ENCODE results near the gene NDE1. TPM values are rescaled to one million over a fixed set of nuclear protein-coding genes. Genes with fewer than 3 reads are reported as not detected.

The NDE1 gene
- total RNA-seq, 1 experiment from 2014 or later: 162 TPM

DNA sequence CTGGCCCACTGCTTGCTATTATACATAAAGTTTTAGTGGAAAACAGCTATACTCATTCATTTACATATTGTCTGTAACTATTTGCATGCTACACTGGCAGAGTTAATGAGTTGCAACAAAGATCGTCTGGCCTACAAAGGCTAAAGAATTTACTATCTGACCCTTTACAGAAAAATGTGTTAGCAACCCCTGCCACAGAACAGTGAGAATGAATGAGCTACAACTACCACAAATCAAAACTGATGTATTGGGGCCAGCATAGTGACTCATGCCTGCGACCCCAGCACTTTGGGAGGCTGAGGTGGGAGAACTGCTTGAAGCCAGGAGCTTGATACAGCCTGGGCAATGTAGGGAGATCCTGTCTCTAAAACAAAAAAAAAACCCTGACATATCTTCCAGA, 114.1 kb downstream of the NDE1 start:
- POLR2A ChIA-PET: no interaction called here
- Mint-ChIP-seq H3K9me3 (ENCODE audit: unreplicated experiment) (no peaks in the 10 kb centered on the region), H3K36me3 (ENCODE audit: insufficient read depth, unreplicated experiment) (no peaks in the 10 kb centered on the region), H3K4me1 (ENCODE audit: insufficient read depth, unreplicated experiment) (no peaks in the 10 kb centered on the region), H3K4me3 (ENCODE audit: unreplicated experiment) (no peak overlapping the region), H3K27ac (ENCODE audit: low read depth, unreplicated experiment) (no peak overlapping the region), H3K27me3 (ENCODE audit: insufficient read depth, unreplicated experiment) (peaks cover 43% of the 10 kb centered on the region)
- no TSS peak for BruUV-seq (replicated peaks)
- CTCF ChIA-PET: interaction anchor here (0.6 to 4.5 kb wide), 8 partner anchors 9 to 396 kb away, joined by 3 to 25 read pairs (median 4); no protein-coding TSS in a partner anchor
- no peak for DNase-seq (ENCODE audit: unreplicated experiment)
- no peak for TF ChIP-seq CTCF (IDR thresholded peaks at IDR 0.05; ENCODE audit: unreplicated experiment)
- intact Hi-C loops (cut with micrococcal nuclease): no loop called here

DNA sequence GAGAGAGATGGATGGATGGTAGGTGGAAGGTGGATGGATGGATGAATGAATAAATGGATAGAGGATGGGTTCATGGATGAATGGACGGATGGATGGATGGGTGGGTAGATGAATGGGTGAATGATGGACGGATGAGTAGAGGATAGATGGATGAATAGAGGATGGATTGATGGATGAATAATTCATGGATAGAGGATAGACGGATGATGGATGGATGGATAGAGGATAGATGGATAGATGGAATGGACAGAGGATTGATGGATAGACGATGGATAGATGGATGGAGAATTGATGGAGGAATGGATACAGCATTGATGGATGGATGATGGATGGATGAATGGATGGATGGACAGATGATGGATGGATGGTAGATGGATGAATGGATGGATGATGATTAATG, 115.1 kb downstream of the NDE1 start:
- intact Hi-C loops (cut with micrococcal nuclease): no loop called here

DNA sequence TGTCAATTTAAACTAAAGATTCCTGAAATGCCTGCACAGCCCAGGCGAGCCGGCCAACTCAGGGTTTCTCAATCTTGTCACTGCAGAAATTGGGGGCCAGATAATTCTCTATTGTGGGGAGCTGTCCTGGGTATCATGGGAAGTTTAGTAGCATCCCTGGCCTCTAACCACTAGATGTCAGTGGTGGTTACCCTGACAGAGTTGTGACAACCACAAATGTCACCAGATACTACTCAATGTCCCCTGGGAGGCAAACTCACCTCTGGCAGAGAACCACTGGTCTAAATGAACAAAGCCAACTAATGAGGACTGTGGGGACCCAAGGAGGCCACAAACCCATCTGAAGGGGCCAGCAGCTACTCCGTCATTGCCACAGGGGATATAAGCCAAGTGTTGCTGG, 115.8 kb downstream of the NDE1 start:
- ChIA-PET CTCF (interaction anchor here (0.5 to 4.5 kb wide), 28 partner anchors 10 to 427 kb away, joined by 3 to 25 read pairs (median 4); no protein-coding TSS in a partner anchor), POLR2A (interaction anchor here (1.2 kb wide), 1 partner anchor 54 kb away, joined by 4 read pairs; no protein-coding TSS in a partner anchor)
- peak; percentile 49 for DNase-seq (ENCODE audit: unreplicated experiment)
- H3K27me3 Mint-ChIP-seq (ENCODE audit: insufficient read depth, unreplicated experiment): peaks cover 34% of the 10 kb centered on the region
- BruUV-seq (replicated peaks): no TSS peak
- H3K9me3 Mint-ChIP-seq (ENCODE audit: unreplicated experiment): no peaks in the 10 kb centered on the region
- no peaks in the 10 kb centered on the region for H3K36me3 Mint-ChIP-seq (ENCODE audit: insufficient read depth, unreplicated experiment)
- peak; percentile 68 for TF ChIP-seq CTCF (IDR thresholded peaks at IDR 0.05; ENCODE audit: unreplicated experiment)
- H3K4me3 Mint-ChIP-seq (ENCODE audit: unreplicated experiment): no peak overlapping the region
- no peaks in the 10 kb centered on the region for H3K4me1 Mint-ChIP-seq (ENCODE audit: insufficient read depth, unreplicated experiment)
- H3K27ac Mint-ChIP-seq (ENCODE audit: low read depth, unreplicated experiment): no peak overlapping the region
- intact Hi-C loops (cut with micrococcal nuclease): loop anchor here (1.0 to 2.0 kb wide), 3 partner anchors 55 to 429 kb away; no protein-coding TSS in a partner anchor

More for the DNA sequence above, 115.1 kb downstream of the NDE1 start:
- BruUV-seq (replicated peaks): no TSS peak
- H3K9me3 Mint-ChIP-seq (ENCODE audit: unreplicated experiment): no peaks in the 10 kb centered on the region
- no peaks in the 10 kb centered on the region for H3K4me1 Mint-ChIP-seq (ENCODE audit: insufficient read depth, unreplicated experiment)
- H3K4me3 Mint-ChIP-seq (ENCODE audit: unreplicated experiment): no peak overlapping the region
- H3K36me3 Mint-ChIP-seq (ENCODE audit: insufficient read depth, unreplicated experiment): no peaks in the 10 kb centered on the region
- no peak overlapping the region for H3K27ac Mint-ChIP-seq (ENCODE audit: low read depth, unreplicated experiment)
- CTCF ChIA-PET: interaction anchor here (0.5 to 4.5 kb wide), 21 partner anchors 10 to 427 kb away, joined by 3 to 25 read pairs (median 4); no protein-coding TSS in a partner anchor
- DNase-seq (ENCODE audit: unreplicated experiment): no peak
- TF ChIP-seq CTCF (IDR thresholded peaks at IDR 0.05; ENCODE audit: unreplicated experiment): no peak
- H3K27me3 Mint-ChIP-seq (ENCODE audit: insufficient read depth, unreplicated experiment): peaks cover 33% of the 10 kb centered on the region
- POLR2A ChIA-PET: no interaction called here

DNA sequence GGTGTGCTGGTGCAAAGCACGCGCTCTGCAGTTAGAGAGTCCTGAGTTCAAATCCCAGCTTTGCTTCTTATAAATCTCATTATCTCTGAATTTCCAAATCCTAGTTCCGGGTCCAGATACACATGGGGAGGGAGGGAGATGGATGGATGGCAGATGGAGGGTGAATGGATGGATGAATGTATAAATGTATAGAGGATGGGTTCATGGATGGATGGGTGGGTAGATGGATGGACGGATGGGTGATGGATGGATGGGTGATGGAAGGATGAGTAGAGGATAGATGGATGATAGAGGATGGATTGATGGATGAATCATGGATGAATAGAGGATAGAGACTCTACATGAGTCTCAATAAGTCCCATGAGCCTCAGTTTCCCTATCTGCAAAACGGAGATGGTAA, 116.9 kb downstream of the NDE1 start:
- ChIA-PET POLR2A (no interaction called here), CTCF (interaction anchor here (0.6 to 4.5 kb wide), 19 partner anchors 9 to 417 kb away, joined by 3 to 25 read pairs (median 5); no protein-coding TSS in a partner anchor)
- no peak for DNase-seq (ENCODE audit: unreplicated experiment)
- Mint-ChIP-seq H3K27me3 (ENCODE audit: insufficient read depth, unreplicated experiment) (peaks cover 36% of the 10 kb centered on the region), H3K9me3 (ENCODE audit: unreplicated experiment) (no peaks in the 10 kb centered on the region), H3K27ac (ENCODE audit: low read depth, unreplicated experiment) (no peak overlapping the region), H3K4me1 (ENCODE audit: insufficient read depth, unreplicated experiment) (no peaks in the 10 kb centered on the region), H3K36me3 (ENCODE audit: insufficient read depth, unreplicated experiment) (no peaks in the 10 kb centered on the region), H3K4me3 (ENCODE audit: unreplicated experiment) (no peak overlapping the region)
- no TSS peak for BruUV-seq (replicated peaks)
- intact Hi-C loops (cut with micrococcal nuclease): loop anchor here (1.0 to 2.0 kb wide), 3 partner anchors 54 to 428 kb away; no protein-coding TSS in a partner anchor
- TF ChIP-seq CTCF (IDR thresholded peaks at IDR 0.05; ENCODE audit: unreplicated experiment): no peak

Data from MCF 10A (cell line).